ENCODE data around the gene PRPF18.

Gene PRPF18

DNA sequence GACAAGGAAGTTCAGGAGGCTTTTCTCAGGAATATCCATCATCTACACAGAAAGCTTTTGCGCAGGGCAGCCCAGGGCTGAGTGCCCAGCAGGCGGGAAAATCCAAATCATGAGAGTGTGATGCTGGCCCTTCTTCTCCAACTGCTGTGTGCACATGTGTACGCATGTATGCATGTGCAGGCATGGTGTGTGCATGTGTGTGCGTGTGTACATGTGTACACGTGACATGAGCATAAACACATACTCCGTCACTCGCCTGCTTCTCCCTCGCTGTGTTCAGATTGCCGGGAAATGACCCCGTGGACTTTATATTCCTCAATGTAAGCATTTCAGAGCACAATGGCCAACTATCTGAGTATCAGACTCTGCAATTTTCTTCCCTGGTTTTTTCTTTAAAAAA lies 85.1 kb downstream of the PRPF18 start:
- H3K4me3 ChIP-seq (ENCODE audit: low read depth, low read length): no peak overlapping the region
- DNase-seq (ENCODE audit: low read depth): no peak
- TF ChIP-seq, protein P1, sequence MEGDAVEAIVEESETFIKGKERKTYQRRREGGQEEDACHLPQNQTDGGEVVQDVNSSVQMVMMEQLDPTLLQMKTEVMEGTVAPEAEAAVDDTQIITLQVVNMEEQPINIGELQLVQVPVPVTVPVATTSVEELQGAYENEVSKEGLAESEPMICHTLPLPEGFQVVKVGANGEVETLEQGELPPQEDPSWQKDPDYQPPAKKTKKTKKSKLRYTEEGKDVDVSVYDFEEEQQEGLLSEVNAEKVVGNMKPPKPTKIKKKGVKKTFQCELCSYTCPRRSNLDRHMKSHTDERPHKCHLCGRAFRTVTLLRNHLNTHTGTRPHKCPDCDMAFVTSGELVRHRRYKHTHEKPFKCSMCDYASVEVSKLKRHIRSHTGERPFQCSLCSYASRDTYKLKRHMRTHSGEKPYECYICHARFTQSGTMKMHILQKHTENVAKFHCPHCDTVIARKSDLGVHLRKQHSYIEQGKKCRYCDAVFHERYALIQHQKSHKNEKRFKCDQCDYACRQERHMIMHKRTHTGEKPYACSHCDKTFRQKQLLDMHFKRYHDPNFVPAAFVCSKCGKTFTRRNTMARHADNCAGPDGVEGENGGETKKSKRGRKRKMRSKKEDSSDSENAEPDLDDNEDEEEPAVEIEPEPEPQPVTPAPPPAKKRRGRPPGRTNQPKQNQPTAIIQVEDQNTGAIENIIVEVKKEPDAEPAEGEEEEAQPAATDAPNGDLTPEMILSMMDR (IDR thresholded peaks at IDR 0.05; ENCODE audit: low read depth, low read length, missing control alignments): no peak

GRCh38 chr10:13672548-13672947 lies 85.8 kb downstream of the PRPF18 start:
- TF ChIP-seq, protein P1 (IDR thresholded peaks at IDR 0.05; ENCODE audit: low read depth, low read length, missing control alignments): no peak
- DNase-seq (ENCODE audit: low read depth): no peak
- H3K4me3 ChIP-seq (ENCODE audit: low read depth, low read length): no peak overlapping the region

DNA sequence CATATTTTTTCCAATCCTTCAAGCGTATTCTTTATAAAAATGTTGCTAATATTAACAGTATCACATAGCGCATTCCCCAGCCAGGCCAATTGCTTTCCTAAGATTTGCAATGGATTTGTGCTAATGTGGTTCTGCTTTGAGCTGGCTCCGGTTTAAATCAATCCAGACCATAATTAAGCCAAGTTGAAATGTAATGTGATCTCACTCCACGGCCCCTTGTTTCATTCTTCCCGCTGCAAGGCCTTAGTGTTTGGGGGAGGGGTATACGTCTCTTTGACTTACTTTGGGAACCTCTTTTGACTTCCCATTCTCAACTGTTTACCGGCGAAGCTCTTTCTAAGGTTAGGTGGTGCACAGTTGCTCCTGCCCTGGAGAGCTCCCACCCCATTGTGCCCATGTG lies 86.4 kb downstream of the PRPF18 start:
- TF ChIP-seq, protein P1 (IDR thresholded peaks at IDR 0.05; ENCODE audit: low read depth, low read length, missing control alignments): no peak
- DNase-seq (ENCODE audit: low read depth): no peak
- no peak overlapping the region for H3K4me3 ChIP-seq (ENCODE audit: low read depth, low read length)

- DNase-seq (ENCODE audit: low read depth): no peak
- TF ChIP-seq, protein P1 (IDR thresholded peaks at IDR 0.05; ENCODE audit: low read depth, low read length, missing control alignments): no peak
- no peak overlapping the region for H3K4me3 ChIP-seq (ENCODE audit: low read depth, low read length)
Observed at GRCh38 chr10:13674645-13675588, 88.2 kb downstream of the PRPF18 start.

DNA sequence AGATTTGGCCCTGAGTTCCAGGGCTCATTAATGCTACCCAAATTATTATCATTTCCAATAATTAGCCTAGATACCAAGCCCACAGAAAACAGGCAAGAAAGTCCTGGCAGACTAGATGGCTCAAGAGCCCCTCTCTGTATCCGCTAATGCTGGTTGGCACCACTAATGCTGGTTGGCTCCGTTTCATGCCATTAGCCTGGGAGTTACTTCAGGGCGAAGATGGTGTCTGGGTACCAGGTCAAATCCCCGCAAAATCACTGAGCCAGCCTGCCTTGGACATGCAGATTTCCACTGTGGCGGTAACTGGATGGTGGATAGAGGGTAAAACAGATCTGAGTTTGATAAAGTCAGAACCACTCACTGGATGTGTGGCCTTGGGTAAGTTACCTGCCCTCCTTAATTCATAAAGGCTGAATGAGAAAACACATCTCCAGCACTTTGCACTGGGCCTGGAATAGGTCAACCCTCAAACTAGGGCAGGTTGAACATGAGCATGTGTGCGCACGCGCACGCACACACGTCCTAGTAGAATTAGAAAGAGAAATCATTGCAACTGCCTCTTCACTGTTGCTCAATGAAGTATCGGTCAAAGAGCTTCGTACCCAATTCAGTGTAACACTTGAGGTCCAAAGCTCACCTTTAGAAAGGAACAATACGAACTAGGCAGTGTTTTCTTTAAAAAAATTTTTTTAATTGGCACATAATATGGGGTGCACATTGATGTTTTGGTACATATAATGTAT lies 91.5 kb downstream of the PRPF18 start:
- no peak overlapping the region for H3K4me3 ChIP-seq (ENCODE audit: low read depth, low read length)
- TF ChIP-seq, protein P1 (IDR thresholded peaks at IDR 0.05; ENCODE audit: low read depth, low read length, missing control alignments): no peak
- no peak for DNase-seq (ENCODE audit: low read depth)

Data from GM12864 (cell line).